GM18505 (cell line): ENCODE results near the gene GTPBP1.

Source experiments
- ATAC-seq: cut with Tn5 transposase; IDR thresholded peaks from one replicate; pipeline ENCODE4 v1.9.1; 2021; ENCODE audit not compliant: unreplicated experiment
- POLR2A ChIP-seq: IDR thresholded peaks from 4 replicates; pipeline ENCODE4 v1.6.1; 2011; ENCODE audit warnings: borderline replicate concordance; ENCODE audit not compliant: insufficient read depth, insufficient read length; ENCODE audit errors: extremely low read depth

The GTPBP1 gene

DNA sequence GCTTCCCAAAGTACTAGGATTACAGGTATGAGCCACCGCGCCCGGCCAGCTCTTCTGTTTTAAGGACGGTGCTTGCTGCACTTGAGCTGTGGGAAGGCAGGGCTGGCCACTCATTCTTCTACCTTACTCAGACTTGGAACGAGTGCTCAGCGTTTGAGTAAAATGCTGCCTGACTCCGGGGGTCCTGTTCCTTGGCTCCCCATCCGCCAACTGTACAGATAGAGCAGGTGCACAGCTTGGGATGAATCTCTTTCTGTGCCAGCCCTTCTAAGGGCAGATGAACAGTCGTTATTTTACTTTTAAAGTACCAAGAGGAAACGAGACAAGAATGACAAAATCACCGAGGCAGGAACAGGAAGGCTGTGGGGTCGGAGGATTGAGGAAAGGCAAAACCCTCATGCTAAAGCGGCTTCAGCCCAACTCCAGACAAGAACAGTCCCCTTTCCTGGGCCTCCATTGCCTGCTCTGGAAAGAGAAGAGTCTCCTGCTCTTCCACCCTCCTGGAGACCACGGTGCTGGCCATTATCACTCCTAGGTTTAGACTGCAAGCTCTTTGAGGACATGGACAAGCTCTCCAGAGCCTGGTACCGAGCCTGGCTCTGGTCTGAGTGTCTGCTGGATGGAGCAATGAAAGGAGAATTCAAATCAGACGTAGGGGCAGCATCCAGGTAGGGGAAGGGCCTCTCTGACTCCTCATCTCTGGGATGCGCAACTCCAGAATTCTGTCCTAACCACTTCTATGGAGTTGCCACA lies 51.1 kb downstream of the GTPBP1 start:
- TF ChIP-seq POLR2A, result no peak
- ATAC-seq, result no peak

DNA sequence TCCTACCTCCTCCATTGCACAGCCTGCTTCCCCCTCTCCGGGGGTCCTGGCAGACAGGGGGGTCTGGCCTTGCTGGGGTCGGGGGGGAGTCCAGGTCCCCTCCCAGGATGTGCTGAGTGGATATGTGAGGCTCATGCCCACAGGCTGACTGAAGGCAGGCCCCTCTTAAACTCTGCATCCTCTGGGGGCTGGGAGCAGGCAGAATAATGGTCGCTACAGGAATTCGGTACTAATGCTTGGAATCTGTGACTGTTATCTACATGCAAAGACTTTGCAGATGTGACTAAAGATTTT lies 51.7 kb downstream of the GTPBP1 start:
- no peak for TF ChIP-seq POLR2A
- ATAC-seq, result no peak

DNA sequence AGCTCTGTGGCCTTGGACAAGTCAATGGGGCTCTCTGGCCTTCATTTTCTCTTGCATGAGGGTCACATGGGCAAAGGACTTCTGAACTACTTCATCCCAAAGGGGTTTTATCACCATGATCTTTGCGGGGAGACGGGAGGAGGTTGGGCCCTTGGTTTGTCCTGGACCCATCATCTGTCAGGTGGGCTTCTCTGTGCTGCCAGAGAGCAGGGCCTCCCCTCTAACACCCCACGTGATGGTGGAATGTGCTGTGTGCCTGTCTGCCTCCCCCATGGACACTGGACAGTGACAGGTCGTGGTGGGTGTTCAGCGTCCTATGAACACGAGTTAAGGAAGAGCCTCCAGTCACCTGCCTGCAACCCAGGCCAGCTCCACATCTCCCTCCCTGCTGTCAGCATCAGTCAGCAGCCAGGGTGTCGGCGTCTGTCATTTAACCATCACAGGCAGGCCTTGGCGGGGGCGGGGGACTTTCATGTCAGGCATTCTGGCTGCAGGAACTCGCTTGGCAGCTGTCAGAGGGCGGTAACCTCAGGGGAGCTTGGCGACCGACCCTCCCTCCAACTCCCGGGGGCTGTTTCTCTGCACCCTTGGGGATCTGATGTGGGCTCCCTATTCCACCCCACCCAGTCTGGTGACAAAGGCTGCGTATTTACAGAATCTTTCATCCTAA lies 52.7 kb downstream of the GTPBP1 start:
- no peak for TF ChIP-seq POLR2A
- no peak for ATAC-seq

DNA sequence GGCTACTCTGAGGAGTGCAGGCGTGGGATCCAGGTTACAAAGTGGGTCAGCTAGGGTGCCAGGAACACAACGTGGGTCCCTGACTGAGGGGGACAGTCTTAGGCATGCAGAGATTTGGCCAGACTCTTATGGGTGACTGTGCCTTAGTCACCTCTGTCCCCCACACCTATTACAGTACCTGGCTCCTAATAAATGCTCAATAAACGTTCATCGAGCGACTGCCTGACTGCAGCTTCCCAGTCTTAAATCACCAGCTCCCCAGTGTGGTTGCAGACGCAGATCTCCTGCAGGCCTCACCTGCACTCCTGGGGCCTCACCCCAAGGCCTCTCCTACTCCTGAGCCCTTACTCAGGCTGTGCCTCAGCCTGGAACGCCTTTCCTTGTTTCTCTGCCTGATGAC lies 53.3 kb downstream of the GTPBP1 start:
- no peak for TF ChIP-seq POLR2A
- no peak for ATAC-seq

DNA sequence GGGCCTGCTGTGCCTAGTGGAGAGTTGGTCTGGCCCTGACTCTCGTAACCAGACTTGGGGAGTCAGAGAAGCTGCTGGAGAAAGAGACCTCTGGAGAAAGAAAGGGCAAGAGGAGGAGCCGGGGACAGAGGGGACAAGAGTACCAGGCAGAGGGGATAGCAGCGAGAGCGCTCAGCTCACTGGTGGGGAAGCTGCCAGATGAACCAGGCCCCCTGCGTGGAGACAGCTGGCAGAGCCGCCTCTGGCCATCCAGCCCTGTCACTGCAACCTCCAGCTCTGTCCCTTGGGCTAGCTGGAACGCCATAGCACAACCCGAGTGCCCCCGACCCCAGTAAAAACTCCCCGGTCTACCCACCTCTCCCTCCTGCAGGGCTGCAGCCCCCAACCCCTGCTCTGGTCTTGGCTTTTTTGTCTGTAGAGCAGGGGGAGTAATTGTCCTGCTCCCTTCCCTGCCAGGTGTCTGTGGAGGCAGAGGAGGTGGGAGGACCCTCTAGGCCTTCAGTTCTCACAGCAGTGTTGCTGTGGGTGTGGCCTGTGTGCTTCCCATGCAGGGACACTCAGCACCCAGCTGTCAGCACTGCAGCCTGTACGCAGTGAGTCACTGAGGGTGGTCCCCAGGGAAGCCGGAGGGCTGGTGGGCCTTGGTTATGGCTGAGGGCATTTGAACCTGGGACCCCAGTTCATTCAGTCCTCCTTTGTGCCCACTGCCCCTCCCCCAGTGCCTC lies 54.9 kb downstream of the GTPBP1 start:
- TF ChIP-seq POLR2A, result no peak
- ATAC-seq, result no peak

DNA sequence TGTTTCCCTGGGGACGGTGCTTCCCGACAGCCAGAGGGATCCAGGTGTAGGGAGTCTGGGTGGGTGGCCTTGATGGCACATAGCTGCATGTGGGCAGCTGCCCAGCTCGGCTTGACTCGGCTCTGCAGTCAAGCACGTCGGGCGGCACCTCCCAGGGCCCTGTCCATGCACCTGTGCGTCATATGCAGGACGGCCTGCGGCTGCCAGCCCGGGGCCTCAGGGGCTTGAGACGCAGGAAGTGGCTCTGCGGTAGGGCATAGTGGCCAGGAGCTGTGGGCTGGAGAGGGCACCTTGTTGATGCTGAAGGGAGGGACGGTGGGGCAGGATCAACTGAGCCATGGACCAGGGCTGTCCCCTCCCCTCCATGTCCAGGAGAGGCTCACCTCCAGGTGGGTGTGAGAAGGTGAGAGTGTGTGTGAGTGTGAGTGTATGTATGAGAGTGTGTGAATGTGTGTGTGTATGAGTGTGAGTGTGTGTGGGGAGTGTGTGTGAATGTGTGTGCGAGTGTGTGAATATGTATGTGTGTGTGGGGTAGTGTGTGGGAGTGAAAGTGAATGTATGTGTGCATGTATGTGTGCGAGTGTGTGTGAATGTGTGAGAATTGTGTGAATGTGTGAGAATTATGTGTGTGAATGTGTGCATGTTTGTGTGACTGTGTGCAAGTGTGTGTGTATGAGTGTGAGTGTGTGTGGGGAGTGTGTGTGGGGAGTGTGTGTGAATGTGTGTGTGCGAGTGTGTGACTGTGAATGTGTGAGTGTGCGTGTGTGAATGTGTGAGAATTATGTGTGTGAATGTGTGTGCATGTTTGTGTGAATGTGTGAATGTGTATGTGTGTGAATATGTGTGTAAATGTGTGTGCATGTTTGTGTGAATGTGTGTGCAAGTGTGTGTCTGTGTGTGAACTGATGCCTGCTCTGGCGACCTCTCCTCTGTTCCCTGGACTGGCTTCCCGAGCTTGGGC lies 55.7 kb downstream of the GTPBP1 start:
- no peak for ATAC-seq

DNA sequence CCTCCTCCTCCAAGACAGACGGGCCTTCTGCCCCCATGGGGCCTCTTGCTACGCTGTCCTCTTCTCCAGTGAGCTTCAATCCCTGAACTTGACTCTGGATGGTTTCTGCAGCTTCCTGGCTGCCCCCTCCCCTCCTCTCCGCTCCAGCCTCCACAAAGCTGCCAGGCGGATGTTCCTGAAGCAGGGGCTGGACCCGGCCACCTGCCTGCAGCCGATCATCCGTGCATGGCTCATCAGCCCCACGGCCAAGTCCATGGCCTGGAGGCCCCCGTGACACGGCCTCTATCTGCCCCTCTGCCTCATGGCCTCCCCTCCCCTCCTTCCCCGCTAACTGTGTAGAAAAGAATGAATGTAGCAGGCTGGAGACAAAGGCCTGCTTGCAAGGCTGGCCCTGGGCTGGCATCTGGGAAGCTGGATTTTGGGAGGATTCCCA lies 56.8 kb downstream of the GTPBP1 start:
- no peak for TF ChIP-seq POLR2A
- ATAC-seq, result no peak

More for the DNA sequence above, 55.7 kb downstream of the GTPBP1 start:
- TF ChIP-seq POLR2A, result no peak

DNA sequence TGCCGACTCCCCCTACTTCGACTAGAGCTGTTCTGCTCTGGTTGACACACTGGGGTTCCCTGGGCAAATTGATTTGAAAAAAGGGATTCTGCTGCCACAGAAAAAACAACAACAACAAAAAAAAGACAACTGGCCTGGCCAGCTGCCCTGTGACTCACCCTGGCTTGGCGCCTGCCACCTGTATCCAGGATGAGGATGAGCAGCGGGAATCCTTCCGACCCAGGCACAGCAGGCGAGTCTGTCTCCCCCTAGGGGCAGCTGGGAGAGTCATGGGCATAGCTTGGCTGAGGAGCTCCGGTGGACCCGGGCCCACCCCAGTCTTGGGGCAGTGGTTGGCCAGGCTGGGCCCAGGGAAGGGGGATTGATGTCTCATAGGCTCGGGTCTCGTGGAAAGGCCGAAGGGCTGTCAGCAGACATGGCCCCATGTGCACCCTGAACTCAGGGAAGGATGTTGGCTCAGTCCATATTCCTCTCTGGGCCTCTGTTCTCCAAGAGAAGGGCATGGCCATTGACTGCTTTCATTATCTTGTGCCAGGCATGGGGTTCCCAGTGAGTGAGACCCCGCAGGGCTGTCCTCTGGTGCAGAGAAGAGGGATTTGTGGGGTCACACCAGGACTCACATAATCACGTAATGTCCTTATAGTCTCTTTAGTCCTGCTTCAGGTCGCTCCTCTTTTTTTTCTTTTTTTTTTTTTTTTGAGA lies 60.5 kb downstream of the GTPBP1 start:
- no peak for TF ChIP-seq POLR2A
- no peak for ATAC-seq

DNA sequence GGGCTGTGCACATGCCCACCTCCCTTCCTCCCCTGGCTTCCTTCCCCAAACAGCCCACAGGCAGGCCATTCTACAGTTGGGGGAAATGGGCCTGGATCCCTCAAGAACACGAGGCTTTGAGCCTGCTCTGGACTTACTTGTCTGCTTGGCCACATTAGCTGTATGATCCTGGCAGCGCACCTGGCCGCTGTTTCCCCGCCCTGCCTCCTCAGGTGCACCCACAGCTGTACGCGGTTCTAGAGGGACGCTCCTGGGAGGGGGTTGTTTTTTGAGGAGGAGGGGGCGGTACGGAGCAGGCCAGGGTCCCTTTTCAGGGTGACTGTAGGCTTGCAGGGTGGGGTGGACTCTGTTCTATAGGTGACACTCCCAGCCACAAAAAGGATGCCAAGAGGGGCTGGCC lies 61.6 kb downstream of the GTPBP1 start:
- no peak for ATAC-seq
- TF ChIP-seq POLR2A, result no peak

DNA sequence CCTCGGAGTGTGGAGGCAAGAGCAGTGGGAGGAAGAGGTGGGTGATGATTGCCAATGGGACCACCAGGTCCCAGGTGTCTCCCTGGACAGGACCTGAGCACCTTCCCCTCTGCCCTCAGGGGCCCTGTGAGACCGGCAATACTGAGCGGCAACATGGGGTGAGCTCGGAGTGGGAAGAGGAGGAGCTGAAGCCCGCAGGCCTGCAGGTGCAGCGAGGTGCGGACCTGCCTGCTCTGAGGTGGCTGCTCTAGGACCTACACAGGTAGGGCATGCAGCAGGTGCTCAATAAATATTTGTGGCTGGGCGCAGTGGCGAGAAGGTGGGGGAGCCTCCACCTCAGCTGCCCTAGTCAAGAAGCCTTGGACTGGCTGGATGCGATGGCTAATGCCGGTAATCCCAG lies 62.3 kb downstream of the GTPBP1 start:
- TF ChIP-seq POLR2A, result no peak
- no peak for ATAC-seq

DNA sequence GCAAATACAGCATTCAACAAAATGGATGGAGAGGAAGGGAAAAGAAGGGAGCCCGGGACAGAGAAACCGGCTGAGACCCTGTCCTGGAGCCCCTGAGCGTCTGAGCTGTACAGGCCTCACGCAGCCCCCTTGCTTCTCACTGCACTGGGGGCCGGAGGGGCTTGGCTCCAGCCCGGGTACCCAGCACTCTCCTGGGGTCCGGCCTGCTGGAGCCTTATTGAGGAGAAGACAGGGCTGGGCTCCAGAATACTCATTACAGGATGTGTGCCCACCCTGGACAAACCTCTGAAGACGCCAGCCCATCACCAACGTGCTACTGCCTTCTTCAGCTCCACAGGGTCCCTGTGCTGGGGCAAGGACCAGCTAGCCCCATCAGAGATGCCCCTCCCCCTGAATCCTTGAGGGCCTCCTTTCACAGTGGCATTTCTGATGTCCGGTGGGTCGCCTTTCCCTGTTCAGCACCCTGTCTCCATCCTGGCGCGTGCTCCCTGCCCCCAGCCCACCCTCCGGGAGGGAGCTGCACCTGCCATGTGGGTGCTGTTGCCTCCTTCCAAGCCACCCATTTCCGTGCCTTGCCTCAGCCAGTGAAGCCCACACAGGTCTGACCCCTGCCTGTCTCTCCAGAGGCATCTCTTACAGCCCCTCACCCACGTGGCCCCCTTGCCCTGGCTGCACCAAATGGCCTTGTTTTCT lies 64.7 kb downstream of the GTPBP1 start:
- no peak for ATAC-seq
- TF ChIP-seq POLR2A, result no peak

DNA sequence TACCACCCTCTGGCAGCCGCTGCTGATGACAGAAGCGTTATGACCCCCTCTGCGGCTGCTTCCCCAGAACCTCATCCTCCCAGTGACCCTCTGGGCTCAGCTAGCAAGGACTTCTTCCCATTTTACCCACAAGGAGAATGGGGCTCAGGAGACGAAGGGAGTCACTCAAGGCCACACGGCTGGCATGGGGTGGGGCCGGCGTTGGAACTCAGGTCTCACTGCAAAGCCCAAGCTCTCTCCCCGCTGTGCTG lies 66.8 kb downstream of the GTPBP1 start:
- no peak for ATAC-seq
- no peak for TF ChIP-seq POLR2A
